AG04450 (cell line): ENCODE data around the gene OTUD7B. TPM values are rescaled to one million over a fixed set of nuclear protein-coding genes. Genes with fewer than 3 reads are reported as not detected.

Experiments used
- CTCF ChIA-PET: fragments of 300-600, 350-600 bp; formaldehyde crosslinking; extraction: SDS; loops from one replicate; lab custom pipeline; 2022; ENCODE audit warnings: antibody characterized with exemption, inconsistent platforms; lab: Charles Lee
- POLR2A ChIA-PET: fragments of 350-600 bp; formaldehyde crosslinking; extraction: SDS; loops from one replicate; lab custom pipeline; 2021; ENCODE audit warnings: antibody characterized with exemption, inconsistent platforms; lab: Yijun Ruan, JAX
- DNase-seq: peaks from one replicate; pipeline ENCODE4 v3.0.0-alpha.2; 2011; ENCODE audit warnings: low read depth, low spot score
- H3K27ac ChIP-seq: one replicate; pipeline ENCODE4 v1.5.1; 2012; ENCODE audit warnings: low read depth, low read length, control low read depth
- H3K27me3 ChIP-seq: one replicate; pipeline ENCODE4 v1.6.0; 2012; ENCODE audit warnings: low read length; ENCODE audit not compliant: control insufficient read depth, insufficient read depth
- H3K4me3 ChIP-seq: 2 replicates; pipeline ENCODE4 v1.5.1; 2011; ENCODE audit warnings: mild to moderate bottlenecking, low read depth, low read length, control low read depth
- H3K9me3 ChIP-seq: 2 replicates; pipeline ENCODE4 v1.5.1; 2012; ENCODE audit warnings: low read length; ENCODE audit not compliant: control insufficient read depth, insufficient read depth
- CTCF ChIP-seq: IDR thresholded peaks from 2 replicates; pipeline ENCODE4 v1.5.1; 2011; ENCODE audit warnings: low read depth, low read length, control low read depth, inconsistent platforms
- polyA plus RNA-seq: library from polyadenylated mRNA; depleted of rRNA; stranded (reverse); fragments of >200 nt; gene quantifications from 2 replicates; pipeline ENCODE4 v1.2.3, GENCODE V29; 2011

OTUD7B gene
- polyA plus RNA-seq, 1 experiment, result 10.7 TPM

DNA sequence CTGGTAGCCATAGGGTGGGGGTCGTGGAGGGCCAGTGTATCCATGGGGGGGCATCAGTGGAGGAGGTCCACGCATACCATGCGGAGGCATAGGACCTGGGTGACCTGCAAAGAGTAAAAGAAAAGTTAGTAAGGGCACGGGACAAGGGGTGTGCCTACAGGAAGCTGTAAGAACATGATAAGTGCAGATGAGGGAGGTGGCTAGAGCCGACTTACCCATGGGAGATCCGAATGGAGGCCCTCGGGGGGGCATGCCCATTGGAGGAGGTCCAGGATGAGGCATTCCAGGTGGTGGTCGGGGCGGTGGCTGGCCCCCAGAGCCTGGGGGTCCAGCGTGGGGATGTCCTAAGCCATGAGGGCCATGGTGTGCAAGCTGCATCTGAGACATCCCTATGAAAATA lies 86.9 kb downstream of the OTUD7B start:
- POLR2A ChIA-PET, result no interaction called here
- no peak for TF ChIP-seq CTCF
- no peak for DNase-seq
- Histone ChIP-seq H3K9me3 (no peaks in the 10 kb centered on the region; the same call in 1 of the 2 replicates), H3K4me3 (no peak overlapping the region), H3K27ac (no peak overlapping the region), H3K27me3 (no peaks in the 10 kb centered on the region)
- CTCF ChIA-PET, result no interaction called here

DNA sequence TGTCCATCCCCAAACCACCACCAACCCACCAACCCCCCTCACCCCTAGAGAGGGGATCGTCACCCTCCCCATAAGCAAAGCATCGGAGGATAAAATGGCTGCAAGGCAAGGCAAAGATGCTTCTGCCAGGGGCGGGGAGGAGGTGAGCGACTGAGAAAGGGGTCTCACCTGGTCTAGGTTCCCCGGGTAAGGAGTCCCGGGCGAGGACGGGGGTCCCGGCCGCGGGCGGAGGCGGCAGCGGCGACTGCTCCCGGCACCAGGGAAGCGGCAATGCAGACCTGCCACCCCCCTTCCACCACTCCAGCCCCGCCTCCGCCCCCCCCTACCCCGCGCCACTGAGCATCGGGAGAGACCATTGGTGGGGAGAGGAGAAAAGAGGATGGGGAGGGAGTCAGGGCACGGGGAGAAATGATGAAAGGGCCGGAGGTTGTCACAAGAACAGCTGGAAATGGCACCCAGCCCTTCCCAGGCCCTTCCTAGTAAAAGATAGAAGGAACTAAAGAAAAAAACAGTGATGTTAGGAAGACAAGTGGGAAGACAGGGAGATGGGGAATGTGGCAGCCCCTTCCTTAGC lies 92.9 kb downstream of the OTUD7B start, which contains the start of gene SV2A:
SV2A (minus strand) TSS at position 274 of the 574 bp plus-strand sequence. CDS start 4,004 bp downstream, outside the sequence.
- Histone ChIP-seq H3K27me3 (no peaks in the 10 kb centered on the region), H3K27ac (no peak within 1 kb of the TSS), H3K4me3 (peak within 1 kb of the TSS; percentile 88), H3K9me3 (no peaks in the 10 kb centered on the region)
- ChIA-PET POLR2A (interaction anchor here (0.8 kb wide), 1 partner anchor 21 kb away, joined by 4 read pairs; no protein-coding TSS in a partner anchor), CTCF (no interaction called here)
- no peak for DNase-seq
- TF ChIP-seq CTCF, result no peak

GRCh38 chr1:149916898-149917252 lies 93.7 kb downstream of the OTUD7B start:
- ChIA-PET CTCF (no interaction called here), POLR2A (no interaction called here)
- no peak for TF ChIP-seq CTCF
- H3K9me3 ChIP-seq, result no peaks in the 10 kb centered on the region
- no peaks in the 10 kb centered on the region for H3K27me3 ChIP-seq
- no peak for DNase-seq
- H3K4me3 ChIP-seq, result peak overlapping the region; percentile 88
- no peak overlapping the region for H3K27ac ChIP-seq

- Histone ChIP-seq H3K27me3 (no peaks in the 10 kb centered on the region), H3K9me3 (no peaks in the 10 kb centered on the region), H3K27ac (no peak overlapping the region), H3K4me3 (peak overlapping the region; percentile 88)
- ChIA-PET CTCF (no interaction called here), POLR2A (interaction anchor here (1.0 kb wide), 1 partner anchor 29 kb away, joined by 3 read pairs; a partner anchor contains a TSS)
- TF ChIP-seq CTCF, result no peak
- DNase-seq, result no peak
Measured at GRCh38 chr1:149916193-149916897, 94.2 kb downstream of the OTUD7B start.

DNA sequence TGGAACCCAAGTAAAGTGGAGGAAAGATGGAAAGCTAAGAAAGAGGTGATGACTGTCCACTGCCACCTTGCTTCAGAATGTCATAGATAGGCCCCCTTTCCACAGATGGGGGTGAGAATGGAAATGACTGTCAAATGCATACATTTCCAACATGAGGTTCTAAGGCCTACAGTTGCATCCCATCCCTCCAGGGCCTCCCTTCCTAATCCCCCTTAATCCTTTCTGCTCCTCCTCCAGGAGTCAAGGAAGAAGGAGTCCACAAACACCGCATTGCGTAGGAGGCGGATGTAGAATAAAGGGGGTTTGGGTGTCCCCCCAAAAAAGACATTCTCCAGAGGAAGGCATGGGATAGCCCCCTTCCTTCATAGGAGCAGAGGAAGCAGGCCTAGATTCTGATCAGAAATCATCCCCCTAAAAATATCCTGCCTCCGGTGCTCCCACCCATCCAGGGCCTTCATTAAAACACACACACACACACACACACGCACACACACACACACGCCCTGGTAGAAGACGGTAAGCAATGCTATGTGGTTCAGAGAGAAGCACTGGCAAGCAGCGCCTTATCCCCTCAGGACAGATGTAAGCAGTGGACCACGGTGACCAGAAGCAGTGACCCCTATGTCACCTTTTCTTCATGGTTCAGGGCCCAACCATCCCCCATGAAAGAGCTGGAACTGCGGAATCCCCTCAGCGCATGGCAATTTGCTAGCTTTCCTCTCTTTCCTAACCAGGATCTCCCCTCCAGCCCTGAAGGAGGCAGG lies 94.9 kb downstream of the OTUD7B start:
- Histone ChIP-seq H3K27ac (no peak overlapping the region), H3K27me3 (no peaks in the 10 kb centered on the region), H3K9me3 (no peaks in the 10 kb centered on the region), H3K4me3 (no peak overlapping the region)
- no peak for TF ChIP-seq CTCF
- ChIA-PET POLR2A (interaction anchor here (1.0 kb wide), 1 partner anchor 28 kb away, joined by 3 read pairs; a partner anchor contains a TSS), CTCF (no interaction called here)
- no peak for DNase-seq
